H1 (cell line): ENCODE results near the gene PTPRD. TPM values are rescaled to one million over a fixed set of nuclear protein-coding genes. Genes with fewer than 3 reads are reported as not detected.

Experiments used
- KDM1A ChIP-seq: fragments of 200-600, 300-600 bp; sonication (generic); IDR thresholded peaks from 2 replicates; pipeline ENCODE4 v1.7.1; 2016; ENCODE audit warnings: mild to moderate bottlenecking, low read length, borderline replicate concordance
- KDM4A ChIP-seq: IDR thresholded peaks from one replicate; pipeline ENCODE4 v1.7.1; 2012; ENCODE audit warnings: low read depth, mild to moderate bottlenecking, moderate library complexity, low read length, inconsistent platforms; ENCODE audit not compliant: severe bottlenecking
- KDM5A ChIP-seq: fragments of 200-600 bp; IDR thresholded peaks from 2 replicates; pipeline ENCODE4 v1.7.1; 2012; ENCODE audit warnings: mild to moderate bottlenecking, low read length, inconsistent platforms, mixed read lengths
- polyA plus RNA-seq, 7 experiments: library from polyadenylated mRNA; depleted of rRNA in 3 of 7; stranded (reverse) in 5 of 7; unstranded in 2 of 7; fragments of >200 nt in 5 of 7; fragments of 200-250 nt in 2 of 7; gene quantifications; 1 replicate in 5 of 7; 2 replicates in 1 of 7; 4 replicates in 1 of 7; pipeline versions ENCODE4 v1.2.1 to v1.2.3, GENCODE V29; 2011 to 2013; ENCODE audit warnings: missing spikeins in 2 of 7, mixed read lengths in 2 of 7
- total RNA-seq: library from RNA; stranded (reverse); fragmentation: NEBNext Ultra II Directional; extraction: Animal tissue kit (Norgen Biotek cat#: 25700); gene quantifications from 2 replicates; pipeline ENCODE4 v1.2.1, GENCODE V29; 2021
- TF ChIP-seq, protein P1 (sequence below): IDR thresholded peaks from 2 replicates; pipeline ENCODE4 v1.6.1; 2012; ENCODE audit warnings: inconsistent platforms
- TF ChIP-seq, protein P2 (sequence below), 3 experiments: IDR thresholded peaks; 1 replicate in 2 of 3; 2 replicates in 1 of 3; pipeline versions ENCODE4 v1.5.1 to v1.6.1; 2011; ENCODE audit warnings: low read length in 3 of 3, mild to moderate bottlenecking in 3 of 3, inconsistent platforms in 2 of 3, low read depth in 1 of 3, moderate library complexity in 1 of 3; ENCODE audit not compliant: insufficient read depth in 1 of 3; ENCODE audit errors: control extremely low read depth in 1 of 3

The PTPRD gene
- total and polyA plus RNA-seq, 2 of the 8 experiments (the other 6 are each of a cell fraction or from before 2014, with no cell fraction given): 17.2 to 77.0 TPM

DNA sequence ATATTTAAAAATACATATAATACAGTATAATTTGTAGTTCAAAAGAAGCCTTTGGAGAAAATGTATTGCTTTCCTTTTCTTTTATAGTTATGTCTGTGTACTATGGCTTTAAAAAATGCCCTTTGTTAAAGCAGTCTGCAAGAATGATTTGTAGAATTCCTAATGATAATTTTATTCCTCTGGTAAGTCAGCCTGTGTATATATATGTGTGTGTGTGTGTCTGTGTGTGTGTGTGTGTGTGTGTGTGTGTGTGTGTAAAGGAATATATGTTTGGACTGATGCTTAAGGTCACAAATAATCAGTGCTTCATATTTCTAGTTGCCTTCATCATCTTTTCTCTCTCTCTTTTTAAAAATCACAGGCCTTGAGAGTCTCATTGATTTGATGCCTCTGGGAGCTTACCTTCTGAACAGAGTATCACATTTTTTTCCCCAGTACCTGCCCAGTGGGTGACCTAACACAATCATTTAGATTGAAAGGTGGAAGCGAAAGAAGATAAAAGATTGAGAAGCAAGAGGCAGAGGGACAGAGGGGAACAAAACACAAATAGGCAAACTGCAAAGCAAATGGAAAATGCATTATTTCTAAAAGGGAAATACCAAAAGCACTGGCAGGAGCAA lies 2104.0 kb downstream of the PTPRD start (continued):
- TF ChIP-seq KDM4A (no peak), KDM5A (no peak), KDM1A (no peak)
- TF ChIP-seq, protein P1, sequence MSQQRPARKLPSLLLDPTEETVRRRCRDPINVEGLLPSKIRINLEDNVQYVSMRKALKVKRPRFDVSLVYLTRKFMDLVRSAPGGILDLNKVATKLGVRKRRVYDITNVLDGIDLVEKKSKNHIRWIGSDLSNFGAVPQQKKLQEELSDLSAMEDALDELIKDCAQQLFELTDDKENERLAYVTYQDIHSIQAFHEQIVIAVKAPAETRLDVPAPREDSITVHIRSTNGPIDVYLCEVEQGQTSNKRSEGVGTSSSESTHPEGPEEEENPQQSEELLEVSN: no peak
- TF ChIP-seq, protein P2, sequence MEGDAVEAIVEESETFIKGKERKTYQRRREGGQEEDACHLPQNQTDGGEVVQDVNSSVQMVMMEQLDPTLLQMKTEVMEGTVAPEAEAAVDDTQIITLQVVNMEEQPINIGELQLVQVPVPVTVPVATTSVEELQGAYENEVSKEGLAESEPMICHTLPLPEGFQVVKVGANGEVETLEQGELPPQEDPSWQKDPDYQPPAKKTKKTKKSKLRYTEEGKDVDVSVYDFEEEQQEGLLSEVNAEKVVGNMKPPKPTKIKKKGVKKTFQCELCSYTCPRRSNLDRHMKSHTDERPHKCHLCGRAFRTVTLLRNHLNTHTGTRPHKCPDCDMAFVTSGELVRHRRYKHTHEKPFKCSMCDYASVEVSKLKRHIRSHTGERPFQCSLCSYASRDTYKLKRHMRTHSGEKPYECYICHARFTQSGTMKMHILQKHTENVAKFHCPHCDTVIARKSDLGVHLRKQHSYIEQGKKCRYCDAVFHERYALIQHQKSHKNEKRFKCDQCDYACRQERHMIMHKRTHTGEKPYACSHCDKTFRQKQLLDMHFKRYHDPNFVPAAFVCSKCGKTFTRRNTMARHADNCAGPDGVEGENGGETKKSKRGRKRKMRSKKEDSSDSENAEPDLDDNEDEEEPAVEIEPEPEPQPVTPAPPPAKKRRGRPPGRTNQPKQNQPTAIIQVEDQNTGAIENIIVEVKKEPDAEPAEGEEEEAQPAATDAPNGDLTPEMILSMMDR (IDR thresholded peaks at IDR 0.05; ENCODE audit: control extremely low read depth in 1 of 3, insufficient read depth in 1 of 3, low read depth in 1 of 3, low read length in 3 of 3): no peak
